ENCODE measurements around the gene PCDH1. TPM values are rescaled to one million over a fixed set of nuclear protein-coding genes. Genes with fewer than 3 reads are reported as not detected.

PCDH1 gene
- total and polyA plus RNA-seq, 2 of the 13 experiments (the other 11 are each of a cell fraction or from before 2014, with no cell fraction given) = 0.11 to 0.83 TPM

DNA sequence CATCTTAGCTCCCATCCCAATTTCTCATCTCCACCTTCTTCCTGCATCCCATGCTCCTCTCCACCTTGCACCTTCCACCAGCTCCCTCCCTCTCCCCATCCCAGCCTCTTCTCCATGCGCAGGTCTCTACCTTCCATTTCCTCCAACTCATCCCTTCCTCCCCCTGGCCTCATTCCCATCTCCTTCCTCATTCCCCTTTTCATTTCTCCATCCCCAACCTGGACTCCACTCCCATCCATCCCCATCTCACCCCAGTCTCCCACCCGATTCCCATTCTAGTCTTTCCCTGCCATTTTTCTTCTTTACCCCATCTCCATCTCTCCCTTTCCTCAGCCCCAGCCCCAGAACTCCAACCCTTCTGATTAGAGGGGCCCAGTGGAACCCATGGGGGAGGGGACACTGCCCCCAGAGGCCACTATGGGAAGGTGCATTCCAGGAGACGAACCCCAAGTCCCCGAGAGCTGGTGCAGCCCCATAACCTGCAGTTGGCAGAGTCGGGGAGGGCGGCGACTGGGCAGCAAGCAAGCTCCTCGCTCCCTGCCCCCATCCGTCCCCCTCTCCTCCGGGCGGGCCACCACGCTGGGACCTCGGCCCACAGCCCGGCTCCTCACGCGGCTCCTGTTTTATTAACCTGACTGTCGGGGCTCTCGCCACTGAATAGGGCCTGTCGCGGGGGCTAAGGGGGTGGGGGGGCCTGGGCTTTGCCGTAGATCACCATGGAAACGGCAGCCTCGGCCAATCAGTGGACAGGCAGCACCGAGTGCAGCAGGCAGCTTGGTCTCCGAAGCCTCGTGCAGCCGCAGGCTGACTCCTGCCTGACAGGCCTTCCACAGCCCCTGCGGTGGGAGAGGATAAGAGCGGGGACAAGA, 66.7 kb downstream of the PCDH1 start:
- no peak for FAIRE-seq
- H3K27ac ChIP-seq (ENCODE audit: extremely low read length, insufficient read depth, low read length) = no peak overlapping the region
- no peak overlapping the region for H2AFZ ChIP-seq (ENCODE audit: low read length)
- H3K79me2 ChIP-seq (ENCODE audit: insufficient read depth, low read length) = no peaks in the 10 kb centered on the region
- ATAC-seq = peak; percentile 74
- intact Hi-C loops (cut with micrococcal nuclease; ENCODE audit: unreplicated experiment) = loop anchor here (2.0 to 5.0 kb wide), 2 partner anchors 66 to 107 kb away; partner anchors contain the start of gene PCDH1
- H4K20me1 ChIP-seq (ENCODE audit: insufficient read depth, low read length) = no peaks in the 10 kb centered on the region
- H3K4me1 ChIP-seq (ENCODE audit: insufficient read depth, low read length) = no peaks in the 10 kb centered on the region
- peaks cover 2 to 40% of the 10 kb centered on the region in 2 experiments; a peak in 3 of 5 replicates for H3K27me3 ChIP-seq (ENCODE audit: control insufficient read depth in 1 of 2, insufficient read depth in 2 of 2, low read length in 2 of 2)
- no peaks in the 10 kb centered on the region for H3K9me3 ChIP-seq (ENCODE audit: low read length)
- no peaks in the 10 kb centered on the region for H3K36me3 ChIP-seq (replicated peaks in 1 of 2; ENCODE audit: control insufficient read depth in 1 of 2, insufficient read depth in 2 of 2, low read length in 2 of 2)
- WGBS (ENCODE audit: low lambda C conversion rate) = 8% methylated on average over 22 of the region's 29 CpGs
- BruUV-seq (replicated peaks) = no TSS peak
- in situ Hi-C loops (cut with HindIII; ENCODE audit: extremely low pct_ligation_motif_present, low pct_unique_long_range_greater_than_20kb) = loop anchor here (10.0 kb wide), 1 partner anchor 107 kb away; no protein-coding TSS in a partner anchor
- H3K9ac ChIP-seq (ENCODE audit: insufficient read depth, low read depth, low read length) = no peak overlapping the region
- H3K4me3 ChIP-seq (replicated peaks in 1 of 3; ENCODE audit: insufficient read depth in 1 of 3, low read depth in 2 of 3, low read length in 3 of 3) = no peak overlapping the region
- CTCF ChIA-PET (ENCODE audit: low intra/inter-chr PET ratio, low total read pairs) = no interaction called here
- peak; percentile 9 for DNase-seq (ENCODE audit: low spot score)
- no peak overlapping the region; the same call in 1 of the 2 replicates for H3K4me2 ChIP-seq (ENCODE audit: low read depth, low read length)
- POLR2A ChIA-PET = no interaction called here
- TF ChIP-seq TEAD3 (CRISPR knock-in tag; optimal IDR thresholded peaks at IDR 0.05; ENCODE audit: borderline replicate concordance) = peak; percentile 61
- 0 out of 2 replicates have a peak, but pooled peaks have one; percentile 6 for TF ChIP-seq STAG1 (CRISPR knock-in tag; IDR thresholded peaks at IDR 0.05)
- no peak for TF ChIP-seq MAFG (CRISPR knock-in tag; IDR thresholded peaks at IDR 0.05)
- TF ChIP-seq CTCF (CRISPR knock-in tag; IDR thresholded peaks at IDR 0.05) = peak; percentile 48
- TF ChIP-seq XRCC5 (optimal IDR thresholded peaks at IDR 0.05; ENCODE audit: low read length) = peak; percentile 44
